Stomach (tissue), 4 donors: ENCODE measurements around the gene ESPL1.

Source experiments
- EP300 ChIP-seq: sonication (generic); formaldehyde crosslinking; IDR thresholded peaks from one replicate; pipeline ENCODE4 v1.6.1; 2017; ENCODE audit warnings: antibody characterized with exemption
- POLR2A ChIP-seq, 4 donors: fragments of 450-650 bp; IDR thresholded peaks; one replicate each; pipeline ENCODE4 v1.6.1; 2016; ENCODE audit warnings: antibody characterized with exemption in 4 of 4, control low read depth in 2 of 4, mild to moderate bottlenecking in 1 of 4, moderate library complexity in 1 of 4
- TF ChIP-seq, protein P1 (sequence below), 7 experiments: fragments of 450-650 bp in 4 of 7; fragments of 200-600 bp in 3 of 7; sonication (generic) in 3 of 7; IDR thresholded peaks; one replicate each; pipeline ENCODE4 v1.5.1; 2016 to 2019; ENCODE audit warnings: antibody characterized with exemption in 7 of 7, control low read depth in 2 of 7, mild to moderate bottlenecking in 1 of 7

DNA sequence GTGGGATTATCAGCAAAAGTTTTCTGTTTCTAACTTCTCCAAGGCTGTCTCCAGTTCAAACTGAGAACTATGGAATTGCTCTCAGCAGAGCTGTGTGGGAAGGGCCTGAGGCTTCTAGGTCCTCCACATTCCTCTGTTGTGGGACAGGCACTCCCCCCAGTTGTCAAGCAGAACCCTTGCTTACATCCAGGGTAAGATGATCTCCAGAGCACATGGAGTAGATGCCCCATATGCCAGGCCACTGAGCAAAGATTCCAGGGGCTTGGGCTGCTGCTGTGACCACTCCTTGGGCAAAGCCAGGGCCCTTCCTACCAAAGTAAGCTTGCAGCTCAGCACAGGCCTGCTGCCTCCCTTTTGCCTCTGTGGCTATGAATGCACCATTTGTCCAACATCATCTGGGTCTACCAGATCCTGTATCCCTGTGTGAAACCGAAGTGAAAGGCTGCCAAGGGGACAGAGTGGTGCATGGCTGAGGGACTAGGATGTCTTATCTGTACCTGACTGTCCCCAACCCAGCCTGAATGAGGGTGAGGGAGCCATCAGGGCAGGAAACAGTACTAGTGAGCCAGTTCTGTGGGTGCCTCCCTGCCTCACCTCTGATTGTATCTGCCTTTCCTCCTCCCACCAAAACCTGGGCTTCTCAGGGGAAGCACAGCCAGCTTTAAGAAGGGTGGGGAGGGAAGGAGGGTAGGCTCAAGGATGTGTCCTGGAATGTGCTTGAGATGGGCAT is 13.1 kb upstream of the ESPL1 start:
- TF ChIP-seq, protein P1, sequence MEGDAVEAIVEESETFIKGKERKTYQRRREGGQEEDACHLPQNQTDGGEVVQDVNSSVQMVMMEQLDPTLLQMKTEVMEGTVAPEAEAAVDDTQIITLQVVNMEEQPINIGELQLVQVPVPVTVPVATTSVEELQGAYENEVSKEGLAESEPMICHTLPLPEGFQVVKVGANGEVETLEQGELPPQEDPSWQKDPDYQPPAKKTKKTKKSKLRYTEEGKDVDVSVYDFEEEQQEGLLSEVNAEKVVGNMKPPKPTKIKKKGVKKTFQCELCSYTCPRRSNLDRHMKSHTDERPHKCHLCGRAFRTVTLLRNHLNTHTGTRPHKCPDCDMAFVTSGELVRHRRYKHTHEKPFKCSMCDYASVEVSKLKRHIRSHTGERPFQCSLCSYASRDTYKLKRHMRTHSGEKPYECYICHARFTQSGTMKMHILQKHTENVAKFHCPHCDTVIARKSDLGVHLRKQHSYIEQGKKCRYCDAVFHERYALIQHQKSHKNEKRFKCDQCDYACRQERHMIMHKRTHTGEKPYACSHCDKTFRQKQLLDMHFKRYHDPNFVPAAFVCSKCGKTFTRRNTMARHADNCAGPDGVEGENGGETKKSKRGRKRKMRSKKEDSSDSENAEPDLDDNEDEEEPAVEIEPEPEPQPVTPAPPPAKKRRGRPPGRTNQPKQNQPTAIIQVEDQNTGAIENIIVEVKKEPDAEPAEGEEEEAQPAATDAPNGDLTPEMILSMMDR (IDR thresholded peaks at IDR 0.05): no peak
- TF ChIP-seq POLR2A (IDR thresholded peaks at IDR 0.05) (no peak), EP300 (no peak)
